ENCODE measurements around the gene TBRG1. TPM values are rescaled to one million over a fixed set of nuclear protein-coding genes. Genes with fewer than 3 reads are reported as not detected.

TBRG1 gene
- total and polyA plus RNA-seq, 2 of the 8 experiments (the other 6 are each of a cell fraction or from before 2014, with no cell fraction given) = 16.3 to 26.7 TPM

GRCh38 chr11:124646148-124646547 is 23.5 kb downstream of the TBRG1 start (continued):
- TF ChIP-seq CHD7 (IDR thresholded peaks at IDR 0.05; ENCODE audit: insufficient replicate concordance, low read length) (no peak), POU5F1 (IDR thresholded peaks at IDR 0.05; ENCODE audit: low read depth, low read length) (no peak), USF2 (IDR thresholded peaks at IDR 0.05; ENCODE audit: low read length) (no peak), CREB1 (IDR thresholded peaks at IDR 0.05) (no peak), SP1 (IDR thresholded peaks at IDR 0.05; ENCODE audit: low read depth, low read length) (no peak), MAX (IDR thresholded peaks at IDR 0.05) (no peak), RFX5 (IDR thresholded peaks at IDR 0.05; ENCODE audit: borderline replicate concordance, low read depth, low read length) (no peak), TAF7 (optimal IDR thresholded peaks at IDR 0.05; ENCODE audit: borderline replicate concordance, low read depth, low read length) (no peak), RAD21 (IDR thresholded peaks at IDR 0.05 in 1 of 2, conservative IDR thresholded peaks at IDR 0.05 in 1 of 2; ENCODE audit: low read depth in 2 of 2, low read length in 2 of 2) (no peak), HDAC2 (IDR thresholded peaks at IDR 0.05; ENCODE audit: borderline replicate concordance in 1 of 2, low read depth in 2 of 2, low read length in 2 of 2) (no peak)

All from H1 (cell line).